ENCODE results near the gene INSYN2A. TPM values are rescaled to one million over a fixed set of nuclear protein-coding genes. Genes with fewer than 3 reads are reported as not detected.

INSYN2A gene
- total and polyA plus RNA-seq, 8 donors: 0.18 to 4.4 (median 1.2) TPM; not detected in 3

GRCh38 chr10:127153181-127153580 is 43.2 kb downstream of the INSYN2A start:
- no peaks in the 10 kb centered on the region for H3K27me3 ChIP-seq
- no peak for TF ChIP-seq POLR2AphosphoS5 (IDR thresholded peaks at IDR 0.05)
- no peak for TF ChIP-seq EP300 (IDR thresholded peaks at IDR 0.05)
- no peak for TF ChIP-seq CTCF (IDR thresholded peaks at IDR 0.05)
- TF ChIP-seq POLR2A (IDR thresholded peaks at IDR 0.05): no peak
- H3K4me1 ChIP-seq: peaks cover 0 to 14% (median 3%) of the 10 kb centered on the region in 4 donors
- no peak overlapping the region for H3K4me3 ChIP-seq
- H3K9me3 ChIP-seq: no peaks in the 10 kb centered on the region
- H3K27ac ChIP-seq: no peak overlapping the region
- H3K36me3 ChIP-seq: no peaks in the 10 kb centered on the region
- intact Hi-C loops (cut with DNase I; ENCODE audit: low total_unique reads): no loop called here
- no peak for DNase-seq
- 71 to 82% (median 73%) methylated on average over 4 of the region's 4 CpGs for WGBS, 5 donors

- no peak for TF ChIP-seq EP300 (IDR thresholded peaks at IDR 0.05)
- Histone ChIP-seq H3K36me3 (no peaks in the 10 kb centered on the region), H3K4me3 (no peak overlapping the region), H3K9me3 (no peaks in the 10 kb centered on the region), H3K27ac (no peak overlapping the region), H3K4me1 (peaks cover 0 to 5% (median 2%) of the 10 kb centered on the region in 4 donors), H3K27me3 (no peaks in the 10 kb centered on the region)
- WGBS, 5 donors: 87 to 91% (median 89%) methylated on average over 9 of the region's 9 CpGs
- intact Hi-C loops (cut with DNase I; ENCODE audit: low total_unique reads): no loop called here
- DNase-seq: no peak
Measured at GRCh38 chr10:127151981-127152699, 44.3 kb downstream of the INSYN2A start.

- no peak for TF ChIP-seq CTCF (IDR thresholded peaks at IDR 0.05)
- TF ChIP-seq POLR2A (IDR thresholded peaks at IDR 0.05): no peak
- TF ChIP-seq POLR2AphosphoS5 (IDR thresholded peaks at IDR 0.05): no peak
- no peak for TF ChIP-seq EP300 (IDR thresholded peaks at IDR 0.05)
- peaks cover 0 to 5% (median 0%) of the 10 kb centered on the region in 4 donors for H3K4me1 ChIP-seq
- DNase-seq: no peak
- H3K4me3 ChIP-seq: no peak overlapping the region
- 91 to 95% (median 93%) methylated on average over 10 of the region's 10 CpGs for WGBS, 5 donors
- intact Hi-C loops (cut with DNase I; ENCODE audit: low total_unique reads): no loop called here
- H3K27ac ChIP-seq: no peak overlapping the region
- H3K36me3 ChIP-seq: no peaks in the 10 kb centered on the region
- H3K9me3 ChIP-seq: no peaks in the 10 kb centered on the region
- no peaks in the 10 kb centered on the region for H3K27me3 ChIP-seq
Measured at GRCh38 chr10:127151541-127151940, 44.9 kb downstream of the INSYN2A start.

- intact Hi-C loops (cut with DNase I; ENCODE audit: low total_unique reads): no loop called here
- no peak for TF ChIP-seq POLR2A (IDR thresholded peaks at IDR 0.05)
- TF ChIP-seq POLR2AphosphoS5 (IDR thresholded peaks at IDR 0.05): no peak
- TF ChIP-seq CTCF (IDR thresholded peaks at IDR 0.05): no peak
- TF ChIP-seq EP300 (IDR thresholded peaks at IDR 0.05): no peak
- peaks cover 0 to 5% (median 0%) of the 10 kb centered on the region in 4 donors for H3K4me1 ChIP-seq
- no peaks in the 10 kb centered on the region for H3K9me3 ChIP-seq
- no peak for DNase-seq
- peaks cover 0 to 6% (median 0%) of the 10 kb centered on the region in 4 donors for H3K36me3 ChIP-seq
- H3K27ac ChIP-seq: no peak overlapping the region
- 80 to 94% (median 91%) methylated on average over 5 of the region's 5 CpGs for WGBS, 5 donors
- no peak overlapping the region for H3K4me3 ChIP-seq
- no peaks in the 10 kb centered on the region for H3K27me3 ChIP-seq
Measured at GRCh38 chr10:127150136-127150535, 46.3 kb downstream of the INSYN2A start.

GRCh38 chr10:127149501-127150081 is 46.8 kb downstream of the INSYN2A start:
- peaks cover 0 to 9% (median 0%) of the 10 kb centered on the region in 4 donors for H3K36me3 ChIP-seq
- H3K9me3 ChIP-seq: no peaks in the 10 kb centered on the region
- DNase-seq: no peak
- intact Hi-C loops (cut with DNase I; ENCODE audit: low total_unique reads): no loop called here
- H3K27ac ChIP-seq: no peak overlapping the region
- H3K27me3 ChIP-seq: no peaks in the 10 kb centered on the region
- H3K4me1 ChIP-seq: peaks cover 0 to 5% (median 0%) of the 10 kb centered on the region in 4 donors
- no peak overlapping the region for H3K4me3 ChIP-seq
- TF ChIP-seq POLR2AphosphoS5 (IDR thresholded peaks at IDR 0.05) (no peak), EP300 (IDR thresholded peaks at IDR 0.05) (no peak), CTCF (IDR thresholded peaks at IDR 0.05) (no peak), POLR2A (IDR thresholded peaks at IDR 0.05) (no peak)
- 80 to 85% (median 83%) methylated on average over 7 of the region's 7 CpGs for WGBS, 5 donors

Measured in stomach (tissue), 9 donors.